Activated CD4-positive, alpha-beta memory T cell treated with anti-CD3 and anti-CD28 coated beads for 36 hours (primary cell): Measurements from ENCODE around the gene SOHLH1. TPM values are rescaled to one million over a fixed set of nuclear protein-coding genes. Genes with fewer than 3 reads are reported as not detected.

Source experiments
- CTCF ChIA-PET: fragments of 350-600 bp; sonication (Branson Sonifier 250); formaldehyde crosslinking; loops from one replicate; lab custom pipeline; 2021; ENCODE audit warnings: antibody characterized with exemption, inconsistent platforms; lab: Charles Lee
- POLR2A ChIA-PET: fragments of 350-600 bp; sonication (Branson Sonifier 250); formaldehyde crosslinking; loops from one replicate; lab custom pipeline; 2021; ENCODE audit warnings: antibody characterized with exemption; lab: Charles Lee
- DNase-seq: peaks from one replicate; pipeline ENCODE4 v3.0.0-alpha.2; 2020
- H3K27ac Mint-ChIP-seq: one replicate; pipeline ENCODE4 v1.8.0; 2021; ENCODE audit warnings: mixed read lengths
- H3K27me3 Mint-ChIP-seq: one replicate; pipeline ENCODE4 v1.8.0; 2021; ENCODE audit warnings: mixed read lengths
- H3K36me3 Mint-ChIP-seq: one replicate; pipeline ENCODE4 v1.8.0; 2021; ENCODE audit warnings: mixed read lengths
- H3K4me1 Mint-ChIP-seq: one replicate; pipeline ENCODE4 v1.8.0; 2021; ENCODE audit warnings: low read depth, mixed read lengths
- H3K4me3 Mint-ChIP-seq: one replicate; pipeline ENCODE4 v1.8.0; 2021; ENCODE audit warnings: mild to moderate bottlenecking, mixed read lengths
- H3K9me3 Mint-ChIP-seq: one replicate; pipeline ENCODE4 v1.8.0; 2021; ENCODE audit warnings: mixed read lengths
- intact Hi-C: fragments of 100-400 bp; cut with micrococcal nuclease; formaldehyde crosslinking; loops from one replicate; pipeline ENCODE4 v1.15.1; 2023
- total RNA-seq, 2 experiments: library from RNA; stranded (reverse); gene quantifications; one replicate each; pipeline ENCODE4 v1.2.3, GENCODE V29; 2021

SOHLH1 gene
- total RNA-seq, 2 experiments from 2014 or later, result not detected

- Mint-ChIP-seq H3K4me3 (no peak overlapping the region), H3K9me3 (no peaks in the 10 kb centered on the region), H3K27ac (no peak overlapping the region), H3K36me3 (no peaks in the 10 kb centered on the region), H3K27me3 (peaks cover 1% of the 10 kb centered on the region), H3K4me1 (no peaks in the 10 kb centered on the region)
- ChIA-PET POLR2A (no interaction called here), CTCF (interaction anchor here (0.7 kb wide), 1 partner anchor 224 kb away, joined by 3 read pairs; no protein-coding TSS in a partner anchor)
- intact Hi-C loops, result no loop called here
- DNase-seq, result no peak
These were observed 2.1 kb downstream of the SOHLH1 start for GRCh38 chr9:135697226-135697625.

- no peak overlapping the region for H3K4me3 Mint-ChIP-seq
- ChIA-PET POLR2A (no interaction called here), CTCF (interaction anchor here (0.7 kb wide), 1 partner anchor 225 kb away, joined by 3 read pairs; no protein-coding TSS in a partner anchor)
- no peak for DNase-seq
- H3K9me3 Mint-ChIP-seq, result no peaks in the 10 kb centered on the region
- intact Hi-C loops, result no loop called here
- no peak overlapping the region for H3K27ac Mint-ChIP-seq
- H3K36me3 Mint-ChIP-seq, result no peaks in the 10 kb centered on the region
- H3K4me1 Mint-ChIP-seq, result no peaks in the 10 kb centered on the region
- peaks cover 8% of the 10 kb centered on the region for H3K27me3 Mint-ChIP-seq
These were observed 2.8 kb downstream of the SOHLH1 start for GRCh38 chr9:135696446-135696845.

GRCh38 chr9:135695642-135696041 lies 3.6 kb downstream of the SOHLH1 start:
- Mint-ChIP-seq H3K4me1 (no peaks in the 10 kb centered on the region), H3K9me3 (no peaks in the 10 kb centered on the region), H3K36me3 (no peaks in the 10 kb centered on the region), H3K27ac (no peak overlapping the region), H3K27me3 (peaks cover 9% of the 10 kb centered on the region), H3K4me3 (no peak overlapping the region)
- POLR2A ChIA-PET, result no interaction called here
- DNase-seq, result no peak
- intact Hi-C loops, result no loop called here
- CTCF ChIA-PET, result no interaction called here

- H3K9me3 Mint-ChIP-seq, result no peaks in the 10 kb centered on the region
- intact Hi-C loops, result no loop called here
- H3K27ac Mint-ChIP-seq, result no peak overlapping the region
- ChIA-PET CTCF (no interaction called here), POLR2A (no interaction called here)
- no peaks in the 10 kb centered on the region for H3K4me1 Mint-ChIP-seq
- H3K27me3 Mint-ChIP-seq, result peaks cover 8% of the 10 kb centered on the region
- H3K36me3 Mint-ChIP-seq, result no peaks in the 10 kb centered on the region
- DNase-seq, result no peak
- H3K4me3 Mint-ChIP-seq, result no peak overlapping the region
These were observed 4.2 kb downstream of the SOHLH1 start for GRCh38 chr9:135695036-135695435.

- CTCF ChIA-PET, result interaction anchor here (0.7 to 1.2 kb wide), 3 partner anchors 8 to 273 kb away, joined by 3 to 6 read pairs (median 3); no protein-coding TSS in a partner anchor
- peaks cover 8% of the 10 kb centered on the region for H3K27me3 Mint-ChIP-seq
- H3K4me3 Mint-ChIP-seq, result no peak overlapping the region
- no peak for DNase-seq
- intact Hi-C loops, result no loop called here
- H3K9me3 Mint-ChIP-seq, result no peaks in the 10 kb centered on the region
- no peaks in the 10 kb centered on the region for H3K36me3 Mint-ChIP-seq
- POLR2A ChIA-PET, result no interaction called here
- no peak overlapping the region for H3K27ac Mint-ChIP-seq
- H3K4me1 Mint-ChIP-seq, result no peaks in the 10 kb centered on the region
These were observed 4.9 kb downstream of the SOHLH1 start for GRCh38 chr9:135694414-135694813.

- Mint-ChIP-seq H3K36me3 (no peaks in the 10 kb centered on the region), H3K9me3 (no peaks in the 10 kb centered on the region), H3K4me3 (no peak overlapping the region), H3K4me1 (no peaks in the 10 kb centered on the region), H3K27ac (no peak overlapping the region), H3K27me3 (peaks cover 8% of the 10 kb centered on the region)
- no peak for DNase-seq
- CTCF ChIA-PET, result interaction anchor here (0.7 to 1.2 kb wide), 3 partner anchors 9 to 274 kb away, joined by 3 to 6 read pairs (median 3); no protein-coding TSS in a partner anchor
- POLR2A ChIA-PET, result no interaction called here
- intact Hi-C loops, result no loop called here
These were observed 5.5 kb downstream of the SOHLH1 start for GRCh38 chr9:135693771-135694170.

GRCh38 chr9:135693265-135693664 lies 6.0 kb downstream of the SOHLH1 start:
- Mint-ChIP-seq H3K36me3 (no peaks in the 10 kb centered on the region), H3K9me3 (no peaks in the 10 kb centered on the region), H3K27ac (no peak overlapping the region), H3K4me1 (no peaks in the 10 kb centered on the region), H3K4me3 (no peak overlapping the region), H3K27me3 (peaks cover 8% of the 10 kb centered on the region)
- ChIA-PET POLR2A (no interaction called here), CTCF (interaction anchor here (1.2 kb wide), 1 partner anchor 9 kb away, joined by 6 read pairs; no protein-coding TSS in a partner anchor)
- no peak for DNase-seq
- intact Hi-C loops, result no loop called here

GRCh38 chr9:135692410-135692809 lies 6.9 kb downstream of the SOHLH1 start:
- DNase-seq, result no peak
- intact Hi-C loops, result no loop called here
- H3K4me1 Mint-ChIP-seq, result no peaks in the 10 kb centered on the region
- H3K9me3 Mint-ChIP-seq, result no peaks in the 10 kb centered on the region
- H3K27ac Mint-ChIP-seq, result no peak overlapping the region
- peaks cover 8% of the 10 kb centered on the region for H3K27me3 Mint-ChIP-seq
- no peak overlapping the region for H3K4me3 Mint-ChIP-seq
- no peaks in the 10 kb centered on the region for H3K36me3 Mint-ChIP-seq
- ChIA-PET POLR2A (no interaction called here), CTCF (no interaction called here)

- no peaks in the 10 kb centered on the region for H3K36me3 Mint-ChIP-seq
- no peaks in the 10 kb centered on the region for H3K9me3 Mint-ChIP-seq
- no peak for DNase-seq
- ChIA-PET POLR2A (no interaction called here), CTCF (no interaction called here)
- H3K27ac Mint-ChIP-seq, result no peak overlapping the region
- no peak overlapping the region for H3K4me3 Mint-ChIP-seq
- no peaks in the 10 kb centered on the region for H3K4me1 Mint-ChIP-seq
- H3K27me3 Mint-ChIP-seq, result peaks cover 8% of the 10 kb centered on the region
- intact Hi-C loops, result no loop called here
These were observed 8.3 kb downstream of the SOHLH1 start for GRCh38 chr9:135690836-135691570.

- H3K9me3 Mint-ChIP-seq, result no peaks in the 10 kb centered on the region
- H3K4me1 Mint-ChIP-seq, result no peaks in the 10 kb centered on the region
- H3K27me3 Mint-ChIP-seq, result peaks cover 10% of the 10 kb centered on the region
- H3K36me3 Mint-ChIP-seq, result no peaks in the 10 kb centered on the region
- POLR2A ChIA-PET, result no interaction called here
- no peak for DNase-seq
- H3K27ac Mint-ChIP-seq, result no peak overlapping the region
- intact Hi-C loops, result no loop called here
- no peak overlapping the region for H3K4me3 Mint-ChIP-seq
- CTCF ChIA-PET, result no interaction called here
These were observed 10.3 kb downstream of the SOHLH1 start for GRCh38 chr9:135689011-135689410.

- POLR2A ChIA-PET, result no interaction called here
- no peaks in the 10 kb centered on the region for H3K9me3 Mint-ChIP-seq
- H3K4me3 Mint-ChIP-seq, result no peak overlapping the region
- H3K36me3 Mint-ChIP-seq, result no peaks in the 10 kb centered on the region
- intact Hi-C loops, result no loop called here
- peaks cover 14% of the 10 kb centered on the region for H3K27me3 Mint-ChIP-seq
- no peak overlapping the region for H3K27ac Mint-ChIP-seq
- no peaks in the 10 kb centered on the region for H3K4me1 Mint-ChIP-seq
- no peak for DNase-seq
- CTCF ChIA-PET, result no interaction called here
These were observed 12.1 kb downstream of the SOHLH1 start for GRCh38 chr9:135687216-135687615.

- no peak for DNase-seq
- intact Hi-C loops, result no loop called here
- no peak overlapping the region for H3K4me3 Mint-ChIP-seq
- no peaks in the 10 kb centered on the region for H3K36me3 Mint-ChIP-seq
- CTCF ChIA-PET, result no interaction called here
- H3K27me3 Mint-ChIP-seq, result peaks cover 8% of the 10 kb centered on the region
- no peaks in the 10 kb centered on the region for H3K9me3 Mint-ChIP-seq
- POLR2A ChIA-PET, result no interaction called here
- no peak overlapping the region for H3K27ac Mint-ChIP-seq
- H3K4me1 Mint-ChIP-seq, result no peaks in the 10 kb centered on the region
These were observed 14.6 kb downstream of the SOHLH1 start for GRCh38 chr9:135684691-135685090.
